Forelimb muscle (tissue), 1 donor: ENCODE results near the gene NFRKB. TPM values are rescaled to one million over a fixed set of nuclear protein-coding genes. Genes with fewer than 3 reads are reported as not detected.
"Not testable (repeated sequence)": the region's sequence is repeated elsewhere in the genome, so short reads cannot be mapped to it uniquely, and the experiment has no call there.

Experiments
- DNase-seq: peaks from one replicate; pipeline ENCODE4 v3.0.0-alpha.2; 2013; ENCODE audit warnings: low read depth
- polyA plus RNA-seq: library from polyadenylated mRNA; unstranded; fragments of 120-200 nt; gene quantifications from one replicate; pipeline ENCODE4 v1.2.1, GENCODE V29; 2013; ENCODE audit not compliant: insufficient read length

NFRKB gene
- polyA plus RNA-seq, 1 donor = 20.3 TPM

- DNase-seq = no peak
Measured at GRCh38 chr11:129894278-129895125, 876 bp downstream of the NFRKB start.

GRCh38 chr11:129888451-129888850, 6.9 kb downstream of the NFRKB start:
- DNase-seq = no peak

GRCh38 chr11:129885381-129885780, 10.0 kb downstream of the NFRKB start:
- no peak for DNase-seq

GRCh38 chr11:129884581-129884980, 10.8 kb downstream of the NFRKB start:
- DNase-seq = no peak

- DNase-seq = no peak
Measured at GRCh38 chr11:129881570-129882170, 13.7 kb downstream of the NFRKB start.

- DNase-seq = no peak
Measured at GRCh38 chr11:129880311-129880710, 15.1 kb downstream of the NFRKB start.

GRCh38 chr11:129871914-129872313, 23.5 kb downstream of the NFRKB start:
- no peak for DNase-seq

GRCh38 chr11:129868626-129869025, 26.8 kb downstream of the NFRKB start:
- DNase-seq = not testable (repeated sequence)

GRCh38 chr11:129866311-129866710, 29.1 kb downstream of the NFRKB start:
- no peak for DNase-seq

GRCh38 chr11:129865701-129866100, 29.7 kb downstream of the NFRKB start:
- no peak for DNase-seq

GRCh38 chr11:129864811-129865210, 30.6 kb downstream of the NFRKB start:
- DNase-seq = no peak

GRCh38 chr11:129861702-129862522, 33.5 kb downstream of the NFRKB start:
- peak; percentile 11 for DNase-seq

GRCh38 chr11:129856036-129856435, 39.3 kb downstream of the NFRKB start:
- DNase-seq = no peak

GRCh38 chr11:129855086-129855485, 40.3 kb downstream of the NFRKB start:
- DNase-seq = no peak

GRCh38 chr11:129854232-129854805, 41.1 kb downstream of the NFRKB start:
- DNase-seq = no peak

- peak; percentile 14 for DNase-seq
Measured at GRCh38 chr11:129853518-129854231, 41.7 kb downstream of the NFRKB start.

- no peak for DNase-seq
Measured at GRCh38 chr11:129852125-129852740, 43.1 kb downstream of the NFRKB start.

- no peak for DNase-seq
Measured at GRCh38 chr11:129849447-129850130, 45.8 kb downstream of the NFRKB start.

- not testable (repeated sequence) for DNase-seq
Measured at GRCh38 chr11:129847361-129847760, 48.0 kb downstream of the NFRKB start.
